WTC11 (cell line): ENCODE data around the gene SPNS2.

Experiments
- CREB1 ChIP-seq: sonication (generic); formaldehyde crosslinking; IDR thresholded peaks from 2 replicates; pipeline ENCODE4 v1.8.0; 2023; ENCODE audit warnings: mild to moderate bottlenecking, missing genetic modification reagents
- ELF4 ChIP-seq: sonication (generic); formaldehyde crosslinking; IDR thresholded peaks from 2 replicates; pipeline ENCODE4 v1.8.1; 2022; ENCODE audit warnings: low read depth, mild to moderate bottlenecking, moderate library complexity, missing genetic modification reagents
- FOXK1 ChIP-seq: sonication (generic); formaldehyde crosslinking; IDR thresholded peaks from 2 replicates; pipeline ENCODE4 v1.8.0; 2022; ENCODE audit warnings: mild to moderate bottlenecking, moderate library complexity, missing genetic modification reagents
- FOXP4 ChIP-seq: sonication (generic); formaldehyde crosslinking; IDR thresholded peaks from 2 replicates; pipeline ENCODE4 v1.8.0; 2022; ENCODE audit warnings: mild to moderate bottlenecking, missing genetic modification reagents
- SP1 ChIP-seq: sonication (generic); formaldehyde crosslinking; conservative IDR thresholded peaks from 2 replicates; pipeline ENCODE4 v1.8.1; 2022; ENCODE audit warnings: missing genetic modification reagents
- ZNF416 ChIP-seq: fragments of 250-450 bp; sonication (Bioruptor Pico); IDR thresholded peaks from 2 replicates; pipeline ENCODE4 v1.9.0; 2021; ENCODE audit warnings: mild to moderate bottlenecking, inconsistent platforms
- TF ChIP-seq, protein P1 (sequence below): fragments of 250-450 bp; sonication (Bioruptor Pico); IDR thresholded peaks from 2 replicates; pipeline ENCODE4 v2.1.2; 2022; ENCODE audit warnings: mild to moderate bottlenecking, moderate library complexity
- TF ChIP-seq, protein P2 (sequence below): fragments of 200-600 bp; IDR thresholded peaks from 2 replicates; pipeline ENCODE4 v1.8.0; 2022; ENCODE audit warnings: antibody characterized with exemption
- TF ChIP-seq, protein P3 (sequence below): sonication (generic); formaldehyde crosslinking; conservative IDR thresholded peaks from 2 replicates; pipeline ENCODE4 v1.8.1; 2023; ENCODE audit warnings: mild to moderate bottlenecking, low read depth, missing genetic modification reagents, moderate library complexity

DNA sequence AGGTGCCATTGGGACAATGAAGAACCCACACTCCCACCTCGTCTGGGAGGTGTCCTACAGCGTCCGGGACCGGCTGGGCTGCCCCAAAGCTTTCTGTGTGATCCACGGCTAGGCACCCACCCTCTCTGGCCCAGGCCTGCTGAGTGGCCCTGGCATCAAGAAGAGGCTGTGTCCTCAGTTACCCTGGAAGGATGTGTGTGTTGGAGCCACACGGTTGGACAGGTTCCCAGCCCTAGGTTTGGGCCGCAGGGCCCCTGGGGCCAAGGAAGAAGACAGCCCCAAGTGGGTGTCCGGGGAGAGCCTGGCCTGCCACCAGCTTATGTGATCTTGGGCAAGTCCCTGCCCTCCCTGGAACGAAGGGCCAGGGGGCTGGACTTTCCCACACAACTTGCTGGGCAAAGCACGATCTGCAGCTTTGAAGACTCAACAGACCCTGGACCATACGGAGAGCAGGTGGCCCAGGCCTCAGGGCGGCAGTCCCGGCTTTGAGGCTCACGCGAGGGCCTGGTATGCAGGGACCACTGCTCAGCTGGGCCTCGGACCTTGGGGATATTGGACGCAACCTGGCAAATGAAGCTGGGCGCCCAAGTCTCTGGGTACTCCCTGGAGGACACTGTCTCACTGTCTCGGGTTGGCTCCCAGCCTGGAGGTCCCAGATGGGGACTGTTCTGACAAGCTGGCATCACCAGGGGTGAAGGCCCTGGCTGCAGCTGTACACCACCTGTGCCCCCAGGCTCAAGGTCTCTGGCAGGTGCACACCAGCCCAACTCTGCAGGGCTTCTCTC lies 39.0 kb downstream of the SPNS2 start:
- TF ChIP-seq, protein P1, sequence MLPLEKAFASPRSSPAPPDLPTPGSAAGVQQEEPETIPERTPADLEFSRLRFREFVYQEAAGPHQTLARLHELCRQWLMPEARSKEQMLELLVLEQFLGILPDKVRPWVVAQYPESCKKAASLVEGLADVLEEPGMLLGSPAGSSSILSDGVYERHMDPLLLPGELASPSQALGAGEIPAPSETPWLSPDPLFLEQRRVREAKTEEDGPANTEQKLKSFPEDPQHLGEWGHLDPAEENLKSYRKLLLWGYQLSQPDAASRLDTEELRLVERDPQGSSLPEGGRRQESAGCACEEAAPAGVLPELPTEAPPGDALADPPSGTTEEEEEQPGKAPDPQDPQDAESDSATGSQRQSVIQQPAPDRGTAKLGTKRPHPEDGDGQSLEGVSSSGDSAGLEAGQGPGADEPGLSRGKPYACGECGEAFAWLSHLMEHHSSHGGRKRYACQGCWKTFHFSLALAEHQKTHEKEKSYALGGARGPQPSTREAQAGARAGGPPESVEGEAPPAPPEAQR (CRISPR knock-in tag): no peak
- TF ChIP-seq FOXK1 (CRISPR knock-in tag) (no peak), ELF4 (CRISPR knock-in tag) (no peak), CREB1 (no peak), FOXP4 (no peak), ZNF416 (CRISPR knock-in tag) (no peak), SP1 (CRISPR knock-in tag) (no peak)
- TF ChIP-seq, protein P2, sequence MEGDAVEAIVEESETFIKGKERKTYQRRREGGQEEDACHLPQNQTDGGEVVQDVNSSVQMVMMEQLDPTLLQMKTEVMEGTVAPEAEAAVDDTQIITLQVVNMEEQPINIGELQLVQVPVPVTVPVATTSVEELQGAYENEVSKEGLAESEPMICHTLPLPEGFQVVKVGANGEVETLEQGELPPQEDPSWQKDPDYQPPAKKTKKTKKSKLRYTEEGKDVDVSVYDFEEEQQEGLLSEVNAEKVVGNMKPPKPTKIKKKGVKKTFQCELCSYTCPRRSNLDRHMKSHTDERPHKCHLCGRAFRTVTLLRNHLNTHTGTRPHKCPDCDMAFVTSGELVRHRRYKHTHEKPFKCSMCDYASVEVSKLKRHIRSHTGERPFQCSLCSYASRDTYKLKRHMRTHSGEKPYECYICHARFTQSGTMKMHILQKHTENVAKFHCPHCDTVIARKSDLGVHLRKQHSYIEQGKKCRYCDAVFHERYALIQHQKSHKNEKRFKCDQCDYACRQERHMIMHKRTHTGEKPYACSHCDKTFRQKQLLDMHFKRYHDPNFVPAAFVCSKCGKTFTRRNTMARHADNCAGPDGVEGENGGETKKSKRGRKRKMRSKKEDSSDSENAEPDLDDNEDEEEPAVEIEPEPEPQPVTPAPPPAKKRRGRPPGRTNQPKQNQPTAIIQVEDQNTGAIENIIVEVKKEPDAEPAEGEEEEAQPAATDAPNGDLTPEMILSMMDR: no peak
- TF ChIP-seq, protein P3, sequence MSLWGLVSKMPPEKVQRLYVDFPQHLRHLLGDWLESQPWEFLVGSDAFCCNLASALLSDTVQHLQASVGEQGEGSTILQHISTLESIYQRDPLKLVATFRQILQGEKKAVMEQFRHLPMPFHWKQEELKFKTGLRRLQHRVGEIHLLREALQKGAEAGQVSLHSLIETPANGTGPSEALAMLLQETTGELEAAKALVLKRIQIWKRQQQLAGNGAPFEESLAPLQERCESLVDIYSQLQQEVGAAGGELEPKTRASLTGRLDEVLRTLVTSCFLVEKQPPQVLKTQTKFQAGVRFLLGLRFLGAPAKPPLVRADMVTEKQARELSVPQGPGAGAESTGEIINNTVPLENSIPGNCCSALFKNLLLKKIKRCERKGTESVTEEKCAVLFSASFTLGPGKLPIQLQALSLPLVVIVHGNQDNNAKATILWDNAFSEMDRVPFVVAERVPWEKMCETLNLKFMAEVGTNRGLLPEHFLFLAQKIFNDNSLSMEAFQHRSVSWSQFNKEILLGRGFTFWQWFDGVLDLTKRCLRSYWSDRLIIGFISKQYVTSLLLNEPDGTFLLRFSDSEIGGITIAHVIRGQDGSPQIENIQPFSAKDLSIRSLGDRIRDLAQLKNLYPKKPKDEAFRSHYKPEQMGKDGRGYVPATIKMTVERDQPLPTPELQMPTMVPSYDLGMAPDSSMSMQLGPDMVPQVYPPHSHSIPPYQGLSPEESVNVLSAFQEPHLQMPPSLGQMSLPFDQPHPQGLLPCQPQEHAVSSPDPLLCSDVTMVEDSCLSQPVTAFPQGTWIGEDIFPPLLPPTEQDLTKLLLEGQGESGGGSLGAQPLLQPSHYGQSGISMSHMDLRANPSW: no peak
